ENCODE results near the gene C11orf71.

The C11orf71 gene

GRCh38 chr11:114413958-114414357 is 13.6 kb upstream of the C11orf71 start:
- Histone ChIP-seq H3K27me3 (ENCODE audit: insufficient read depth, low read length) (no peaks in the 10 kb centered on the region), H2AFZ (ENCODE audit: insufficient read depth, low read length, poor library complexity) (no peak overlapping the region), H4K91ac (ENCODE audit: low read depth, low read length) (no peak overlapping the region), H4K8ac (ENCODE audit: low read depth, low read length) (no peak overlapping the region), H3K18ac (ENCODE audit: low read length) (no peak overlapping the region), H3K4me1 (ENCODE audit: control insufficient read depth in 1 of 2, insufficient read depth in 2 of 2, low read length in 2 of 2) (no peaks in the 10 kb centered on the region), H3K4me3 (ENCODE audit: low read depth, low read length) (no peak overlapping the region), H3K4ac (ENCODE audit: low read depth, low read length) (no peak overlapping the region), H2BK120ac (ENCODE audit: insufficient read depth, low read length, poor library complexity) (no peak overlapping the region), H3K27ac (ENCODE audit: low read depth, low read length) (no peak overlapping the region), H2AK5ac (ENCODE audit: low read length) (no peak overlapping the region), H3K23ac (ENCODE audit: low read length) (no peak overlapping the region), H3K36me3 (ENCODE audit: control insufficient read depth in 1 of 2, insufficient read depth in 2 of 2, low read length in 2 of 2) (peaks cover 12 to 19% of the 10 kb centered on the region in 2 experiments), H3K79me1 (ENCODE audit: low read length) (no peaks in the 10 kb centered on the region), H3K79me2 (ENCODE audit: control insufficient read depth, insufficient read depth, low read length, poor library complexity) (no peaks in the 10 kb centered on the region), H2BK12ac (ENCODE audit: low read length) (no peak overlapping the region), H2BK5ac (ENCODE audit: low read depth, low read length, poor library complexity) (no peak overlapping the region), H3K4me2 (ENCODE audit: low read length) (no peak overlapping the region), H3K9ac (ENCODE audit: low read length) (no peak overlapping the region), H3K14ac (ENCODE audit: low read length) (no peak overlapping the region), H4K12ac (ENCODE audit: low read depth, low read length) (no peak overlapping the region), H3K9me3 (ENCODE audit: insufficient read depth, low read depth, low read length) (no peaks in the 10 kb centered on the region)
- WGBS (ENCODE audit: extremely low coverage, insufficient coverage, insufficient read length): no CpG with 5 or more reads among the region's 10 CpGs
- DNase-seq: no peak

DNA sequence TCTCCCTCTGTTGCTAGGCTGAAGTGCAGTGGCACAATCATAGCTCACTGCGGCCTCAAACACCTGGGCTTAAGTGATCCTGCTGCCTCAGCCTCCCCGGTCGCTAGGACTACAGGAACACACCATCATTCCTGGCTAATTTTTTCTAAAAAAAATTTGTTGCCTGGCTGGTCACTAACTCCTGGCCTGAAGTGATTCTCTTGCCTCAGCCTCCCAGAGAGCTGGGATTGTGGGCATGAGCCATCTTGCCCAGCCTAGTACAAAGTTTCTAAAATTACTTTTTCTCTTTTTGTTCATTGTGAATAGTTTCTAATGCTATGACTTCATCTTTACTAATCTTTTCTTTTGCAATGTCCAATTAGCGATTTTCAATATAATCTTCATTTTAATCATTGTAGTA is 12.6 kb upstream of the C11orf71 start:
- Histone ChIP-seq H3K9me3 (ENCODE audit: insufficient read depth, low read depth, low read length) (no peaks in the 10 kb centered on the region), H3K79me2 (ENCODE audit: control insufficient read depth, insufficient read depth, low read length, poor library complexity) (no peaks in the 10 kb centered on the region), H4K8ac (ENCODE audit: low read depth, low read length) (no peak overlapping the region), H4K91ac (ENCODE audit: low read depth, low read length) (no peak overlapping the region), H3K23ac (ENCODE audit: low read length) (no peak overlapping the region), H2BK5ac (ENCODE audit: low read depth, low read length, poor library complexity) (no peak overlapping the region), H3K4me1 (ENCODE audit: control insufficient read depth in 1 of 2, insufficient read depth in 2 of 2, low read length in 2 of 2) (no peaks in the 10 kb centered on the region), H3K4me3 (ENCODE audit: low read depth, low read length) (no peak overlapping the region), H3K79me1 (ENCODE audit: low read length) (no peaks in the 10 kb centered on the region), H3K18ac (ENCODE audit: low read length) (no peak overlapping the region), H2BK120ac (ENCODE audit: insufficient read depth, low read length, poor library complexity) (no peak overlapping the region), H3K4ac (ENCODE audit: low read depth, low read length) (no peak overlapping the region), H2AK5ac (ENCODE audit: low read length) (no peak overlapping the region), H2AFZ (ENCODE audit: insufficient read depth, low read length, poor library complexity) (no peak overlapping the region), H3K36me3 (ENCODE audit: control insufficient read depth in 1 of 2, insufficient read depth in 2 of 2, low read length in 2 of 2) (peaks cover 12 to 19% of the 10 kb centered on the region in 2 experiments), H3K14ac (ENCODE audit: low read length) (no peak overlapping the region), H2BK12ac (ENCODE audit: low read length) (no peak overlapping the region), H3K27me3 (ENCODE audit: insufficient read depth, low read length) (no peaks in the 10 kb centered on the region), H3K4me2 (ENCODE audit: low read length) (no peak overlapping the region), H3K9ac (ENCODE audit: low read length) (no peak overlapping the region), H3K27ac (ENCODE audit: low read depth, low read length) (no peak overlapping the region), H4K12ac (ENCODE audit: low read depth, low read length) (no peak overlapping the region)
- no CpG with 5 or more reads among the region's 4 CpGs for WGBS (ENCODE audit: extremely low coverage, insufficient coverage, insufficient read length)
- peak; percentile 25 to 44 for DNase-seq

DNA sequence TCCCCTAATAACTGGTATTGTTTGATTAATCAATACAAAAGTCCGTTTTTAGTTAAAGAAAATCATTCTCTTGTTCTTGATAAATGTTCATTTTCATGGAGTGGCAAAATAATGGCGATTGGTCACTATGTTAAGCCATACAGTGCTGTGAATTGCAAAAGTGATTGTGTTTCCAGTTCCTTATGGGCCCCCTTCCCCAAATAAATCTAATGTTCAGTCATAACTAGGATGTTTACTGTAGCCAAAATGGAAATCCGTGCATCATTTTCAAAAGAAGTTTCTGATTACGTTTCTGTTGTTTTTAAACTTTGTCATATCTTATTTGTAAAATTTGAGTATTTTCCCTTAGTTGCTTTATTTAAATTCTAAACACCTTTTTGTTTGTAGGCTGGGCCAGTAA is 1.0 kb upstream of the C11orf71 start:
- H4K8ac ChIP-seq (ENCODE audit: low read depth, low read length): no peak overlapping the region
- peaks cover 13% of the 10 kb centered on the region for H3K79me1 ChIP-seq (ENCODE audit: low read length)
- H3K18ac ChIP-seq (ENCODE audit: low read length): no peak overlapping the region
- no peak overlapping the region for H2AFZ ChIP-seq (ENCODE audit: insufficient read depth, low read length, poor library complexity)
- peak overlapping the region; percentile 65 for H3K4me2 ChIP-seq (ENCODE audit: low read length)
- peak overlapping the region; percentile 64 for H3K9ac ChIP-seq (ENCODE audit: low read length)
- no peak overlapping the region for H4K91ac ChIP-seq (ENCODE audit: low read depth, low read length)
- H3K14ac ChIP-seq (ENCODE audit: low read length): no peak overlapping the region
- H3K79me2 ChIP-seq (ENCODE audit: control insufficient read depth, insufficient read depth, low read length, poor library complexity): peaks cover 11% of the 10 kb centered on the region
- H3K36me3 ChIP-seq (ENCODE audit: control insufficient read depth in 1 of 2, insufficient read depth in 2 of 2, low read length in 2 of 2): peaks cover 0 to 4% of the 10 kb centered on the region in 2 experiments
- no peak overlapping the region for H2BK120ac ChIP-seq (ENCODE audit: insufficient read depth, low read length, poor library complexity)
- no peak overlapping the region for H3K4me3 ChIP-seq (ENCODE audit: low read depth, low read length)
- DNase-seq: peak in 1 of 2 donors; percentile 9
- no peak overlapping the region for H4K12ac ChIP-seq (ENCODE audit: low read depth, low read length)
- no peaks in the 10 kb centered on the region for H3K9me3 ChIP-seq (ENCODE audit: insufficient read depth, low read depth, low read length)
- H3K27me3 ChIP-seq (ENCODE audit: insufficient read depth, low read length): no peaks in the 10 kb centered on the region
- H3K4ac ChIP-seq (ENCODE audit: low read depth, low read length): peak overlapping the region; percentile 94
- H2AK5ac ChIP-seq (ENCODE audit: low read length): no peak overlapping the region
- H2BK12ac ChIP-seq (ENCODE audit: low read length): no peak overlapping the region
- H2BK5ac ChIP-seq (ENCODE audit: low read depth, low read length, poor library complexity): no peak overlapping the region
- no peak overlapping the region for H3K27ac ChIP-seq (ENCODE audit: low read depth, low read length)
- no peak overlapping the region for H3K23ac ChIP-seq (ENCODE audit: low read length)
- no CpG with 5 or more reads among the region's 4 CpGs for WGBS (ENCODE audit: extremely low coverage, insufficient coverage, insufficient read length)
- peaks cover 0 to 1% of the 10 kb centered on the region in 2 experiments for H3K4me1 ChIP-seq (ENCODE audit: control insufficient read depth in 1 of 2, insufficient read depth in 2 of 2, low read length in 2 of 2)

DNA sequence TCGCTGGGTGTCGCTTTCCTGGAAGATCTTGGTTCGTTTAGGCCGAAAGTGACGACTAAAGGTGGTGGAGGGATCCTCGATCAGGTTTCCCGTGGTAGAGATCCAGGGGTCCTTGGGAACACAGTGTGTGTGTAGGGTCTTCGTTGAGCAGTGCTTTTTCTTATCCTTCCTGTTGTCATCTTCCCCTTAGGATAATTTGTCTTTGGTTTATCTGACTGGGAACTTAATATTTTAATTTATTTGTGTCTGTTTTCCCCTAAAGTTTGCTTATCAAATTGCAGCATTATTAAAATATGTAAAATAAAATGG is 558 bp upstream of the C11orf71 start:
- Histone ChIP-seq H2AK5ac (ENCODE audit: low read length) (peak overlapping the region; percentile 33), H3K36me3 (ENCODE audit: control insufficient read depth in 1 of 2, insufficient read depth in 2 of 2, low read length in 2 of 2) (peaks cover 0 to 4% of the 10 kb centered on the region in 2 experiments), H4K91ac (ENCODE audit: low read depth, low read length) (peak overlapping the region; percentile 93), H3K79me2 (ENCODE audit: control insufficient read depth, insufficient read depth, low read length, poor library complexity) (peaks cover 11% of the 10 kb centered on the region), H2BK12ac (ENCODE audit: low read length) (no peak overlapping the region), H2BK120ac (ENCODE audit: insufficient read depth, low read length, poor library complexity) (peak overlapping the region; percentile 85), H3K23ac (ENCODE audit: low read length) (no peak overlapping the region), H3K4me2 (ENCODE audit: low read length) (peak overlapping the region; percentile 32), H3K4me1 (ENCODE audit: control insufficient read depth in 1 of 2, insufficient read depth in 2 of 2, low read length in 2 of 2) (peaks cover 0 to 1% of the 10 kb centered on the region in 2 experiments), H3K9ac (ENCODE audit: low read length) (peak overlapping the region; percentile 83), H3K18ac (ENCODE audit: low read length) (peak overlapping the region; percentile 88), H4K12ac (ENCODE audit: low read depth, low read length) (peak overlapping the region; percentile 89), H3K4ac (ENCODE audit: low read depth, low read length) (peak overlapping the region; percentile 98), H3K9me3 (ENCODE audit: insufficient read depth, low read depth, low read length) (no peaks in the 10 kb centered on the region), H4K8ac (ENCODE audit: low read depth, low read length) (peak overlapping the region; percentile 87), H3K4me3 (ENCODE audit: low read depth, low read length) (peak overlapping the region; percentile 76), H2BK5ac (ENCODE audit: low read depth, low read length, poor library complexity) (peak overlapping the region; percentile 96), H3K14ac (ENCODE audit: low read length) (peak overlapping the region; percentile 83), H3K79me1 (ENCODE audit: low read length) (peaks cover 13% of the 10 kb centered on the region), H3K27ac (ENCODE audit: low read depth, low read length) (peak overlapping the region; percentile 84), H3K27me3 (ENCODE audit: insufficient read depth, low read length) (no peaks in the 10 kb centered on the region), H2AFZ (ENCODE audit: insufficient read depth, low read length, poor library complexity) (peak overlapping the region; percentile 24)
- DNase-seq: no peak
- no CpG with 5 or more reads among the region's 8 CpGs for WGBS (ENCODE audit: extremely low coverage, insufficient coverage, insufficient read length)
